ENCODE measurements around the gene ZMYND8. TPM values are rescaled to one million over a fixed set of nuclear protein-coding genes. Genes with fewer than 3 reads are reported as not detected.
"Not testable (repeated sequence)": the region's sequence is repeated elsewhere in the genome, so short reads cannot be mapped to it uniquely, and the experiment has no call there.

Gene ZMYND8
- total and polyA plus RNA-seq, 11 donors = 11.3 to 46.4 (median 28.7) TPM

DNA sequence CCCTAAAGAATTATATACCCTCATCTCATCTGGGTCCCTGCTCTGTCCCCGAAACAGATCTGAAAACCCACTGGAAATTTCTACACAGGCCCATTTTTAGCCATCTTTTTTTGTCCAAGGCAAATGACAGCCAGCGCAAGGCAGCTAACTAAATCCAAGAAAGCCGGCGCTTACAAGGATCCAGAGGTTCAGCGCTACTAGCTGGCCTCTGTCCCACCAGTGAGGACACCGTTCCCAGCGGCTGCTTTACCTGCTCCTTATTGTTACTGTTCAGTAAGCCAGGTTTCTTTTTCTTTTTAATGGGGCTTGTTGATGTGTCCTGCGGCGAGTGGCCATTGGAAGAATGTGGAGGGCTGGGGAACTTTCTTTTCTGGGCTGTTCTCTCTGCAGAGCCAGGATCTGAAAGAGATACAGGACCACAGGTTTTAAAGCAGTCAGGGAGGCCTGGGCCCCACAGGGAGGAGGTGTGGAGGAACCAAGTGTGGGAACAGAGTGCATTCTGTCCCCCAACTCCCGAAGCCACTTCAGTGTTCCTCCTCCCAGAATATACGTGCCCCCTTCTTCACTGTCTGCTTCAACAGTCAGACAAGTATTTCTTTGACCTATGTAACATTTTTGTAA, 46.6 kb downstream of the ZMYND8 start:
- intact Hi-C loops (cut with DNase I) = loop anchor here in 2 of 10 donors (5.0 kb wide), 2 partner anchors 33 to 52 kb away; no protein-coding TSS in a partner anchor
- Histone ChIP-seq H3K27me3 (no peaks in the 10 kb centered on the region), H3K9me3 (no peaks in the 10 kb centered on the region), H3K36me3 (peaks cover 0 to 57% (median 30%) of the 10 kb centered on the region in 9 donors), H3K4me1 (peaks cover 0 to 52% (median 18%) of the 10 kb centered on the region in 12 donors), H3K4me3 (no peak overlapping the region), H3K27ac (peak overlapping the region in 7 of 12 donors; percentile 39 to 72 (median 60))
- DNase-seq (no peak), ATAC-seq (no peak)
- TF ChIP-seq, protein P1, sequence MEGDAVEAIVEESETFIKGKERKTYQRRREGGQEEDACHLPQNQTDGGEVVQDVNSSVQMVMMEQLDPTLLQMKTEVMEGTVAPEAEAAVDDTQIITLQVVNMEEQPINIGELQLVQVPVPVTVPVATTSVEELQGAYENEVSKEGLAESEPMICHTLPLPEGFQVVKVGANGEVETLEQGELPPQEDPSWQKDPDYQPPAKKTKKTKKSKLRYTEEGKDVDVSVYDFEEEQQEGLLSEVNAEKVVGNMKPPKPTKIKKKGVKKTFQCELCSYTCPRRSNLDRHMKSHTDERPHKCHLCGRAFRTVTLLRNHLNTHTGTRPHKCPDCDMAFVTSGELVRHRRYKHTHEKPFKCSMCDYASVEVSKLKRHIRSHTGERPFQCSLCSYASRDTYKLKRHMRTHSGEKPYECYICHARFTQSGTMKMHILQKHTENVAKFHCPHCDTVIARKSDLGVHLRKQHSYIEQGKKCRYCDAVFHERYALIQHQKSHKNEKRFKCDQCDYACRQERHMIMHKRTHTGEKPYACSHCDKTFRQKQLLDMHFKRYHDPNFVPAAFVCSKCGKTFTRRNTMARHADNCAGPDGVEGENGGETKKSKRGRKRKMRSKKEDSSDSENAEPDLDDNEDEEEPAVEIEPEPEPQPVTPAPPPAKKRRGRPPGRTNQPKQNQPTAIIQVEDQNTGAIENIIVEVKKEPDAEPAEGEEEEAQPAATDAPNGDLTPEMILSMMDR (IDR thresholded peaks at IDR 0.05) = no peak
- no peak for TF ChIP-seq POLR2A (IDR thresholded peaks at IDR 0.05)
- WGBS, 4 donors = 69 to 81% (median 73%) methylated on average over 11 of the region's 11 CpGs

DNA sequence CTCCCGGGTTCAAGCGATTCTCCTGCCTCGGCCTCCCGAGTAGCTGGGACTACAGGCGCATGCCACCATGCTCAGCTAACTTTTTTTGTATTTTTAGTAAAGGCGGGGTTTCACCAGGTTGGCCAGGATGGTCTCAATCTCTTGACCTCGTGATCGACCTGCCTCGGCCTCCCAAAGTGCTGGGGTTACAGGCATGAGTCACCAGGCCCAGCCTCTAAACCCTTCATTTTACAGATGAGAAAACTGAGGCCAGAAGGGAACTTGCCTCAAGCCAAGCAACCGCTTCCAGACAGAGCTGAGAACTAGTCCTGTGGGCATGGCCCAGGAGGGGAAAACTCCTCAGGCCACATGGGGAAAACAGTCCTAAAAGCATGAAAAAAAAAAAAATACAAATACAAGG, 47.1 kb downstream of the ZMYND8 start:
- H3K36me3 ChIP-seq = peaks cover 0 to 60% (median 30%) of the 10 kb centered on the region in 9 donors

GRCh38 chr20:47307569-47307968, 48.9 kb downstream of the ZMYND8 start:
- ATAC-seq; H3K4me3 ChIP-seq; H3K9me3 ChIP-seq; intact Hi-C loops (cut with DNase I); H3K27me3 ChIP-seq; H3K27ac ChIP-seq; DNase-seq: not testable (repeated sequence)
- peaks cover 3 to 66% (median 28%) of the 10 kb centered on the region in 12 donors for H3K4me1 ChIP-seq
- peaks cover 0 to 73% (median 32%) of the 10 kb centered on the region in 9 donors for H3K36me3 ChIP-seq
- 95 to 99% (median 96%) methylated on average over 9 of the region's 9 CpGs for WGBS, 4 donors

More for the DNA sequence above, 47.1 kb downstream of the ZMYND8 start:
- DNase-seq = no peak
- intact Hi-C loops (cut with DNase I) = no loop called here
- Histone ChIP-seq H3K9me3 (no peaks in the 10 kb centered on the region), H3K27ac (peak overlapping the region in 7 of 12 donors; percentile 11 to 72 (median 58)), H3K4me1 (peaks cover 0 to 52% (median 15%) of the 10 kb centered on the region in 12 donors), H3K4me3 (no peak overlapping the region), H3K27me3 (no peaks in the 10 kb centered on the region)
- no peak for TF ChIP-seq POLR2A (IDR thresholded peaks at IDR 0.05)
- TF ChIP-seq, protein P1 (IDR thresholded peaks at IDR 0.05) = no peak
- ATAC-seq = no peak
- 92 to 98% (median 96%) methylated on average over 10 of the region's 10 CpGs for WGBS, 4 donors

GRCh38 chr20:47306755-47307370, 49.6 kb downstream of the ZMYND8 start:
- no peaks in the 10 kb centered on the region for H3K27me3 ChIP-seq
- no peaks in the 10 kb centered on the region for H3K9me3 ChIP-seq
- DNase-seq = no peak
- peaks cover 0 to 77% (median 39%) of the 10 kb centered on the region in 9 donors for H3K36me3 ChIP-seq
- no peak overlapping the region for H3K4me3 ChIP-seq
- no peak for TF ChIP-seq POLR2A (IDR thresholded peaks at IDR 0.05)
- TF ChIP-seq, protein P1 (IDR thresholded peaks at IDR 0.05) = no peak
- H3K27ac ChIP-seq = no peak overlapping the region
- H3K4me1 ChIP-seq = peaks cover 3 to 62% (median 25%) of the 10 kb centered on the region in 12 donors
- no peak for ATAC-seq
- intact Hi-C loops (cut with DNase I) = no loop called here
- 96 to 99% (median 97%) methylated on average over 7 of the region's 7 CpGs for WGBS, 4 donors

Measured in heart left ventricle (tissue), 16 donors.